AG04450 (cell line): ENCODE measurements around the gene IQSEC3. TPM values are rescaled to one million over a fixed set of nuclear protein-coding genes. Genes with fewer than 3 reads are reported as not detected.

ENCODE experiments used
- CTCF ChIA-PET: fragments of 300-600, 350-600 bp; formaldehyde crosslinking; extraction: SDS; loops from one replicate; lab custom pipeline; 2022; ENCODE audit warnings: antibody characterized with exemption, inconsistent platforms; lab: Charles Lee
- POLR2A ChIA-PET: fragments of 350-600 bp; formaldehyde crosslinking; extraction: SDS; loops from one replicate; lab custom pipeline; 2021; ENCODE audit warnings: antibody characterized with exemption, inconsistent platforms; lab: Yijun Ruan, JAX
- DNase-seq: peaks from one replicate; pipeline ENCODE4 v3.0.0-alpha.2; 2011; ENCODE audit warnings: low read depth, low spot score
- H3K27ac ChIP-seq: one replicate; pipeline ENCODE4 v1.5.1; 2012; ENCODE audit warnings: low read depth, low read length, control low read depth
- H3K27me3 ChIP-seq: one replicate; pipeline ENCODE4 v1.6.0; 2012; ENCODE audit warnings: low read length; ENCODE audit not compliant: control insufficient read depth, insufficient read depth
- H3K4me3 ChIP-seq: 2 replicates; pipeline ENCODE4 v1.5.1; 2011; ENCODE audit warnings: mild to moderate bottlenecking, low read depth, low read length, control low read depth
- H3K9me3 ChIP-seq: 2 replicates; pipeline ENCODE4 v1.5.1; 2012; ENCODE audit warnings: low read length; ENCODE audit not compliant: control insufficient read depth, insufficient read depth
- polyA plus RNA-seq: library from polyadenylated mRNA; depleted of rRNA; stranded (reverse); fragments of >200 nt; gene quantifications from 2 replicates; pipeline ENCODE4 v1.2.3, GENCODE V29; 2011
- TF ChIP-seq, protein P1 (sequence below): IDR thresholded peaks from 2 replicates; pipeline ENCODE4 v1.5.1; 2011; ENCODE audit warnings: low read depth, low read length, control low read depth, inconsistent platforms

The IQSEC3 gene
- polyA plus RNA-seq, 1 experiment = 0.47 TPM

DNA sequence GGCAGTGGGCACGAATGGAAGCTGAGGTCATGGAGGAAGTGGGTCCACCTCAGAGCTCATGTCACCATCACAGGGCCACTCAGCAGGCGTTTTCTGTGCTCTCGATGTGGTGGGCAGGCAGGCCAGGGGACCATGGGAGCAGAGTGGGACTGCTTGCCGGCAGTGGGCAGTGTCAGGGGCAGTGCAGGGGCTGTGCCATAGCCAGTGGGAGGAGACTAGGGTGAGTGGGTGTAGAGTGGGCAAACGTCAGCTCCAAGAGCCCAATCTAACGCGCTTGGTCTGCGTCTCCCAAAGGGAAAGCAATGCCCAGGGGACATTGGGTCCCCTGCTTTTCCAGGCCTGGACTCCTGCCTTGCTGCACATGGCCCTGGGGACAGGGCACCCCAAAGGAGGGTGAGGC, 89.1 kb downstream of the IQSEC3 start:
- no peak overlapping the region for H3K4me3 ChIP-seq
- H3K27ac ChIP-seq = no peak overlapping the region
- peaks cover 5% of the 10 kb centered on the region; the same call in 1 of the 2 replicates for H3K9me3 ChIP-seq
- DNase-seq = no peak
- TF ChIP-seq, protein P1, sequence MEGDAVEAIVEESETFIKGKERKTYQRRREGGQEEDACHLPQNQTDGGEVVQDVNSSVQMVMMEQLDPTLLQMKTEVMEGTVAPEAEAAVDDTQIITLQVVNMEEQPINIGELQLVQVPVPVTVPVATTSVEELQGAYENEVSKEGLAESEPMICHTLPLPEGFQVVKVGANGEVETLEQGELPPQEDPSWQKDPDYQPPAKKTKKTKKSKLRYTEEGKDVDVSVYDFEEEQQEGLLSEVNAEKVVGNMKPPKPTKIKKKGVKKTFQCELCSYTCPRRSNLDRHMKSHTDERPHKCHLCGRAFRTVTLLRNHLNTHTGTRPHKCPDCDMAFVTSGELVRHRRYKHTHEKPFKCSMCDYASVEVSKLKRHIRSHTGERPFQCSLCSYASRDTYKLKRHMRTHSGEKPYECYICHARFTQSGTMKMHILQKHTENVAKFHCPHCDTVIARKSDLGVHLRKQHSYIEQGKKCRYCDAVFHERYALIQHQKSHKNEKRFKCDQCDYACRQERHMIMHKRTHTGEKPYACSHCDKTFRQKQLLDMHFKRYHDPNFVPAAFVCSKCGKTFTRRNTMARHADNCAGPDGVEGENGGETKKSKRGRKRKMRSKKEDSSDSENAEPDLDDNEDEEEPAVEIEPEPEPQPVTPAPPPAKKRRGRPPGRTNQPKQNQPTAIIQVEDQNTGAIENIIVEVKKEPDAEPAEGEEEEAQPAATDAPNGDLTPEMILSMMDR = no peak
- H3K27me3 ChIP-seq = peaks cover 18% of the 10 kb centered on the region
- CTCF ChIA-PET = no interaction called here
- POLR2A ChIA-PET = no interaction called here

DNA sequence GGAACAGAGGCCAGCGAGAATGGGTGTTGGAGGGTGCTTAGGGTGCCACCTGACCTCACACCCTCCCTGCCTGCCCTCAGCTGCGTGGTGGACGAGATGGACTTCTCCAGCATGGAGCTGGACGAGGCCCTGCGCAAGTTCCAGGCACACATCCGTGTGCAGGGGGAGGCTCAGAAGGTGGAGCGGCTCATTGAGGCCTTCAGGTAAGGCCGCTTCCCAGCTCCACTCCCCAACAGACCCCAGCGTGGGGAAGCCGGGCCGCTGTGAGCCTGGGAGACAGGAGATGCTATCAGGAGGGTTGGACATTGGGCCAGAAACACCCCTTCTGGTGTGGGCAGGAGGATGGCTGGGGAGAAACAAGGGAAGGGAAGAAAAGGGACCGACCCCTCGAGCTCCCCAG, 90.4 kb downstream of the IQSEC3 start:
- TF ChIP-seq, protein P1 = no peak
- CTCF ChIA-PET = no interaction called here
- Histone ChIP-seq H3K27me3 (peaks cover 17% of the 10 kb centered on the region), H3K27ac (no peak overlapping the region), H3K9me3 (peaks cover 5% of the 10 kb centered on the region; the same call in 1 of the 2 replicates), H3K4me3 (no peak overlapping the region)
- POLR2A ChIA-PET = no interaction called here
- no peak for DNase-seq

DNA sequence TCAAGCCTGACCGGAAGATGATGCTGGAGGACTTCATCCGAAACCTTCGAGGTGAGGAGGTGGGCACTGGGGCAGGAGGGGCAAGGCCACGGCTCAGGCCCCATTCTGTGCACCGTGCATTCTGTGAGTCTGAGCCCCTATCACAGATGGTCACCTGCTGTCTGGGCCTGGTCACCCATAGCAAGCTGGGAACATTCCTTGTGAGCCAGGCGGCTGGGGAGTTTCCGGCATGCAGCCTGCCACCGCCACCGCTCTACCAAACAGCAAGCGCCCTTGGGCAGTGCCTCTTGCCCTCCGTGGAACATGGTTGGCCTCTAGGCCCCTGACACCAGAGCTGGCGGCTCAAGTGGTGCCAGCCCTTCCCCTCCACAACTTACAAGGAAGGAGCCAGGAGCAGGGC, 91.1 kb downstream of the IQSEC3 start:
- H3K9me3 ChIP-seq = peaks cover 5% of the 10 kb centered on the region; the same call in 1 of the 2 replicates
- no peak overlapping the region for H3K4me3 ChIP-seq
- H3K27me3 ChIP-seq = peaks cover 21% of the 10 kb centered on the region
- POLR2A ChIA-PET = no interaction called here
- CTCF ChIA-PET = no interaction called here
- TF ChIP-seq, protein P1 = no peak
- no peak for DNase-seq
- H3K27ac ChIP-seq = no peak overlapping the region

DNA sequence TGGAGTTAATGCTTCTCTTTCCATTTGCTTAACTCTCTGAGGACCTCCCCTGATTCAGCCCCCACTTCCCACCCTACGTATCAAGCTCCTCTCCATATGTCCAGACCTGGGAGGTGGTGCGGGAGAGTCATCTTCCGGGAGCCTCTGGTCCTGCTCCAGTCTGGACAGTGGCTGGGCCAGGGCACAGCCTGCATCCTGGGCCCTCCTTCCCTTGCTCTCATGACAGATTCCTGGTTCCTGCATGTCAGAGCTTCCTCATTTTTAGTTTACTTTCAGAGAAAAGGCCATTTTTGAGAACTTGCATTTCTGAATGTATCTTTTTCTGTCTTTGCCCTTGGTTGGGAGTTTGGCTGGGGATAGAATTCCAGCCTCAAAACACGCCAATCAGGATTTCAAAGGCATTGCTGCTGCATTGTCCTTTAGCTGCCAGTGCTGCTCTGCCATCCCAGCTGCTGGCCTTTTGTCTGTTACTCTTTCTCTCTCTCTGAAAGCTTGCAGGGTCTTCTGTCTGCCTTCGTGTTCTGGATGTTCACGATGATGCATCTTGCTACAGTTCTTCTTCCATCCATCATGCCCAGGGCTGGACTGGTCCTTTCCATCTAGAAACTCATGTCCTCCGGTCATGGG, 92.7 kb downstream of the IQSEC3 start:
- TF ChIP-seq, protein P1 = no peak
- POLR2A ChIA-PET = no interaction called here
- H3K27me3 ChIP-seq = peaks cover 23% of the 10 kb centered on the region
- H3K4me3 ChIP-seq = no peak overlapping the region
- no peak overlapping the region for H3K27ac ChIP-seq
- no peak for DNase-seq
- CTCF ChIA-PET = no interaction called here
- H3K9me3 ChIP-seq = peaks cover 5% of the 10 kb centered on the region; the same call in 1 of the 2 replicates

DNA sequence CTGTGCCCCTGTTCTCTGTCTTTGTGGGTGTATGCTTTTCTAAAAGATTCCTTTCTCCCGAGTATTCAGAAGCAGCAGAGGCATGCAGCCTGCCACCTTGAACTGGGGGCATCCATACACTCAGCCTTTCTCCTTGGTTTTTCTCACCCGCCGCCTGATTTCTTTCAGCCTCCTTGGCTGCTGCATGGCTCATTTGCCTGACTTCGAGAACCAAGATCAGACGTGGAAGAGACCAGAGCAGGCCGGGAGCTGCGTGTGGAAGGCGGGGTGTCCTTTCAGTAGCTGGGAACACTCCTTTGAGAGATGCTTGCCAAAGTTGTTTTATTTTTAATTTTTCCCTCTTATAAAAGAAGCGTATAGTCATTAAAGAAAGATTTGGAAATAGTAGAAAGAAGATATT, 94.3 kb downstream of the IQSEC3 start:
- DNase-seq = no peak
- ChIA-PET POLR2A (no interaction called here), CTCF (interaction anchor here (1.5 kb wide), 1 partner anchor 8 kb away, joined by 4 read pairs; no protein-coding TSS in a partner anchor)
- Histone ChIP-seq H3K27me3 (peaks cover 23% of the 10 kb centered on the region), H3K9me3 (no peaks in the 10 kb centered on the region; the same call in 1 of the 2 replicates), H3K4me3 (no peak overlapping the region), H3K27ac (no peak overlapping the region)
- TF ChIP-seq, protein P1 = no peak
